ENCODE results near the gene PAFAH2.

Gene PAFAH2

DNA sequence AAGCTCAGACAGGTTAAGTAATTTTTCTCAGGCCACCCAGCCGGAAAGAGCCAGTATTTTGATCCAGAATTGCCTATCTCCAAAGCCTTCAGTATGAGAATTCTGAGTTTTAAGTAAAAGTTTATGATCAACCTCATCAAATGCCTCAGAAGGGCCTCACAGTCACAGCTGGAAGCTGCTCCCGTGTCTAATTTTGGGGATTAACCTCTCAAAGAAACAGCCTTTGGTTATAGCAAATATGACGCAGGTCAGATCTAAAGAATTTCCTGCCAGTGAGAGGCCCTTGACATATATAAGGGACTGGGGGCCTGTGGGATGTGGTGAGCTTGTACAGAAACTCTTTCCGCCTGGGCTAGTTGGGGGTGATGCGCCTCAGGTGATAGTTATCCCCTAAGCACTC is 26.0 kb upstream of the PAFAH2 start:
- H3K27ac ChIP-seq, result no peak overlapping the region
- no peak for TF ChIP-seq ZFX (IDR thresholded peaks at IDR 0.05)
- no peak for TF ChIP-seq CTCF (conservative IDR thresholded peaks at IDR 0.05)

DNA sequence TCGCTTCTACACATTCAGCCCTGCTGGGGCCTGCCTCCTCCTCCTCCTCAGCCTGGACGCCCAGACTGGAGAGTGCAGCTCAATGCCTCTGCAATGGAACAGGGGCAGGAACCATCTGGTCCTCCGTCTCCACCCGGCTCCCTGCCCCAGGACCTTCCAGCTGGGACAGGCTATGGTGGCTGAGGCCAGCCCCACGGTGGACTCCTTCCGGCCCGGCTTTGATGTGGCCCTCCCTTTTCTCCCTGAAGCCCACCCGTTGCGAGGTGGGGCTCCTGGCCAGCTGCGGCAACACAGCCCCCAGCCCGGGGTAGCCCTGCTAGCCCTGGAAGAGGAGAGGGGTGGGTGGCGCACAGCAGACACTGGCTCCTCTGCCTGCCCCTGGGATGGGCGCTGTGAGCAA is 25.1 kb upstream of the PAFAH2 start:
- no peak overlapping the region for H3K27ac ChIP-seq
- TF ChIP-seq CTCF (conservative IDR thresholded peaks at IDR 0.05), result no peak
- TF ChIP-seq ZFX (IDR thresholded peaks at IDR 0.05), result no peak

DNA sequence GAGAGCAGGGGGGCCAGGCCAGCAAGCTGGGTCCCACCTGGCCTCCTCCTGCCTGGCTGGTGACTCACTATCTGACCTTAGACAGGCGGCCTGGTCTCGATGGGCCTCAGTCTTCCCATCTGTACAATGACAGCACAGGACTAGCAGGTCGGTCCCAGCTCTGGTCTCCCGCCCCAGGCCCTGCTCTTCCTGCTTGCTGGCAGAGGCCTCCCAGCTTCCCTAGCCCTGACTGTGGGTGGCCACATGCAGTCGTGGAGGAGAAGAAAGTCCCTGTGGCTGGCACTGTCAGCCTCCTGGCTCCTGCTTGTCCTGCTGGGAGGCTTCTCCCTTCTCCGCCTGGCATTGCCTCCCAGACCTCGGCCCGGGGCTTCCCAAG is 24.5 kb upstream of the PAFAH2 start:
- no peak overlapping the region for H3K27ac ChIP-seq
- TF ChIP-seq ZFX (IDR thresholded peaks at IDR 0.05) (no peak), CTCF (conservative IDR thresholded peaks at IDR 0.05) (no peak)

DNA sequence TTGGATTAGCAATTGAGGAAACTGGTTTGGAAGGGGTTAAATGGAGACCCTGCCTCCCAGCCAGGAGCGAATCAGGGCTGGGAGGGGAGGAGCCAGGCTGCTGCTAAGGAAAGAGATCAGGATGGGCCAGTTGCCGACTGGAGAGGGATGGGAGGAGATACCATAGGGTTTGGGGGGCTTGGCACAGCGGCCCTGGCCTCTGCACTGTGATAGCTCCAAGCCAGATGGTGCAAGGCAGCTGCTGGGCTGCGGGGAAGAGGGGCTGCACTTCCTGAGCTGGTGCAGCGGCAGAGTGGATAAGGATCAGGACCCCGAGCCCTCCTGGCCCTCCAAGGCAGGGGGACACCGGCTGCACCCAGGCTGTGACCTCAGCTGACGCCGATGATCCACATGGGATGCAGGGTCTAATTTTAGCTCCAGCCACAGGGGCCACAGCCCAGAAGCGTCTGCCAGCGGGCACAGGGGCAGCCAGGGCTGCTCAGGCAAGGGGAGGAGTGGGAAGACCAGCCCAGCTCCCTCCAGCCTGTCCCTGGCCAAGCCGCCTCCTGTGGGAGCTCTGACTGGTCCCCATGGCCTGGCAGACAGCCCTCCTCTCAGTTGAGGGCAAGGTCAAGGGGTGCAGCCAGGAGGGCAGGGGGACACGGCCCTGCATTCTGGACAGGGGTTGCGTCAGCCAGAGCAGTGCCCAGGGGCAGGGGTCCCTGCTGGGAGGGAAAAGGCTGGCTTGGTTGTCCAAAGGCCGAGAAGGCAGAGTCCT is 24.0 kb upstream of the PAFAH2 start, which contains the start of gene EXTL1:
Gene EXTL1 (plus strand): TSS at position 129 of the 757 bp plus-strand sequence. CDS start 872 bp downstream, outside the sequence.
- H3K27ac ChIP-seq, result no peak within 1 kb of the TSS
- TF ChIP-seq ZFX (IDR thresholded peaks at IDR 0.05) (no peak), CTCF (conservative IDR thresholded peaks at IDR 0.05) (no peak)

- TF ChIP-seq ZFX (IDR thresholded peaks at IDR 0.05) (no peak), CTCF (conservative IDR thresholded peaks at IDR 0.05) (no peak)
- H3K27ac ChIP-seq, result no peak overlapping the region
Measured at GRCh38 chr1:26020941-26021646, 23.2 kb upstream of the PAFAH2 start.

GRCh38 chr1:26020330-26020768 is 22.5 kb upstream of the PAFAH2 start:
- H3K27ac ChIP-seq, result no peak overlapping the region
- TF ChIP-seq CTCF (conservative IDR thresholded peaks at IDR 0.05), result no peak
- no peak for TF ChIP-seq ZFX (IDR thresholded peaks at IDR 0.05)

- no peak overlapping the region for H3K27ac ChIP-seq
- TF ChIP-seq CTCF (conservative IDR thresholded peaks at IDR 0.05) (no peak), ZFX (IDR thresholded peaks at IDR 0.05) (no peak)
Measured at GRCh38 chr1:26019641-26020315, 21.9 kb upstream of the PAFAH2 start.

Data from C4-2B (cell line).